ENCODE measurements around the gene TCOF1.

TCOF1 gene

GRCh38 chr5:150326707-150327106, 30.8 kb upstream of the TCOF1 start:
- no peak for DNase-seq

- DNase-seq, result no peak
These were observed 30.4 kb upstream of the TCOF1 start for GRCh38 chr5:150327139-150327538.

- DNase-seq, result no peak
These were observed 29.0 kb upstream of the TCOF1 start for GRCh38 chr5:150328515-150328914.

DNA sequence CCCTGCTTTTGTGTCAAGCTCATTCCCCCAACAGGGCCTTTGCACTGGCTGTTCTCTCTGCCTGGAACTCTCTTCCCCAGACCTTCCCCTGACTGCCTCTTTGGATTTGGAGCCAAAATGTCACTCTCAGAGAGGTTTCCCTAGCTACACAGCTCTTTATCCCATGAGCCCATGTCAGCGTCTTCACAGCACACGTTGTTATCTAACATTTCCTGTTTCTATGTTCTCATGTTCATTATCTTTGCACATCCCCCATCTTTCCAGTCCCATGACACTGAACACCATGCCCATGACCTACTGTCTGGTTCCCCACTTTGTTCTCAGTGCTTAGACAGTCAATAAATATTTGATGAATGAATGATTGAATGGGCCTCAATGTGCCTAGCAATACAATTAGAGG, 28.5 kb upstream of the TCOF1 start:
- no peak for DNase-seq

- DNase-seq, result no peak
These were observed 27.3 kb upstream of the TCOF1 start for GRCh38 chr5:150329881-150330876.

DNA sequence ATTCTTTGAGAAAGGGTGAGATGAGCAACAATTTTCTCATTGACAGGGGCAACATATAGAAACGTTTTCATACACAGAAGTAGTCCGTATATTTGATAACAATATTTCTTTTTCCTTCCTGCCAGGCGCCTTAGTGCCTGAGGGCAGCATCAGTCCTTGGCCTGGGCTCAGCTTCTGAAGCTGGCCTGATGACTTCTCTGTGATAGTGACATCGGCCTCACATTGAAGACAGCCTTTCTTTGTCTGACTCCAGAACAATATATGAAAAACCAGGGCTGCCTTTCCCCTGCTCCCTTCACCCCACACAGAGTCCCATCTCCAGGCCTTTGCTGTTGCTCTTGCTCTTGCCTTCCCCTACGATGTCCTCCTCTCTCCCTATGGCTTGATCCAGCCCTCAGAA, 24.1 kb upstream of the TCOF1 start:
- no peak for DNase-seq

GRCh38 chr5:150335778-150336177, 21.7 kb upstream of the TCOF1 start:
- no peak for DNase-seq

DNA sequence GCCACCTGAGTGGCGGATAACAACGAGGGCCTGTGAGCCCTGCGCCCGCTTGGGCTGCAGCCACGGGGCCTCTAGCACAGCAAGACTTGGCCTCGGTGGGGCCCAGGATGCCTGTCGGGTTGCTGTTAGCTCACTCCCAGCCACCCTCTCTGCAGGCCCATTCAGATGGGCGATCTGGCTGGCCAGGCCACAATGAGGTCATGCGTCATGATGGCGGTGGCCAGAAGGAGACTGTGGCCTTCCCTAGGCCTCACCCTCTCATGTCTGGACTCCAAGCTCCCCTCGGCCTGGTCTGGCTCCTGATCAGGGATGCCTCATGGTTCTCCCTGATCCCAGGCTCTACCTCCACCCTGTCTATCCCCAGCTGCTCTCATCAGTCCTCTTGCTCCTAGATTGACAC, 19.0 kb upstream of the TCOF1 start:
- DNase-seq, result no peak

DNA sequence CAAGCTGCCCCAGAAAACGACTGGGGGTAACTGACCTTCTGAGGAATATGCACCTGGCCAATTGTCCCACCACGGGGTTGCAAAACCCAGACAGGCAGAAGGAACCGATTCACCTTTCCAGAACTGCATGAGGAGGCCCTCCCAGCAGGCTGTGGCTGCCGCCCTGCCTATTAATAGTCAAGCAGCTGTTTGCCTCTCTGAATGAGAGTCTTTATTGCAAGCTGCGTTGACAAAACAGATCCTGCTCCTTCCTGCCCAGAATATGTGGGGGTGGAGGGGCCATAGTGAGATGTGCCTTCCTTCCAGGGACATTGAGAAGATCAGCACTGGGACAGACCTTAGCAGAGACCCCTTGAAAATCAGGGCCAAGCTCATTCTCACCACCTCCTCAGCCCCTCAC, 18.3 kb upstream of the TCOF1 start:
- no peak for DNase-seq

GRCh38 chr5:150339841-150340240, 17.7 kb upstream of the TCOF1 start:
- DNase-seq, result no peak

DNA sequence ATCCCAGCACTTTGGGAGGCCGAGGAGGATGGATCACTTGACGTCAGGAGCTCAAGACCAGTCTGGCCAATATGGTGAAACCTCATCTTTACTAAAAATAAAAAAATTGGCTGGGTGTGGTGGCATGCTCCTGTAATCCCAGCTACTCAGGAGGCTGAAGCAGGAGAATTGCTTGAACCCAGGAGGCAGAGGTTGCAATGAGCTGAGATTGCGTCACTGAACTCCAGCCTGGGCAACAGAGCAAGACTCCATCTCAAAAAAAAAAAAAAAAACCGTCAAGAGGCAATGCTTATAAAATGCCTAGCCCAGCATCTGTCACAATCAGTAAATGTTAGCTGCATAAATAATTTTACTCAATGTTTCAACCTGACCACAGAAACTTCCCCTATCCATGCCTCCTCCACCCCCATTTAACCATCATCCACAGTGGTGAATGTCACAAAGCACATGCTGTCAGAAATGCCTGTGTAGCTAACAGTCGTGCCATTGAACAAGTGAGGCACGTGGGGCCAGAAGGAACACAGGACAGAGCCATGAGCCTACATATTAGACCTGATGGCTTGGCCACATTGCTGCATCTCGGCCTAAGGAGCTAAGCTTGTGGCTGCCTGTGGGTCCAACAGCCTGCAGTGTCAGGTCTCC, 16.8 kb upstream of the TCOF1 start:
- no peak for DNase-seq

- DNase-seq, result no peak
These were observed 16.2 kb upstream of the TCOF1 start for GRCh38 chr5:150341331-150341730.

GRCh38 chr5:150341989-150342388, 15.5 kb upstream of the TCOF1 start:
- no peak for DNase-seq

GRCh38 chr5:150342583-150342982, 14.9 kb upstream of the TCOF1 start:
- DNase-seq, result no peak

- DNase-seq, result no peak
These were observed 13.4 kb upstream of the TCOF1 start for GRCh38 chr5:150343994-150344631.

- no peak for DNase-seq
These were observed 11.8 kb upstream of the TCOF1 start for GRCh38 chr5:150345716-150346115.

GRCh38 chr5:150346592-150346991, 10.9 kb upstream of the TCOF1 start:
- no peak for DNase-seq

DNA sequence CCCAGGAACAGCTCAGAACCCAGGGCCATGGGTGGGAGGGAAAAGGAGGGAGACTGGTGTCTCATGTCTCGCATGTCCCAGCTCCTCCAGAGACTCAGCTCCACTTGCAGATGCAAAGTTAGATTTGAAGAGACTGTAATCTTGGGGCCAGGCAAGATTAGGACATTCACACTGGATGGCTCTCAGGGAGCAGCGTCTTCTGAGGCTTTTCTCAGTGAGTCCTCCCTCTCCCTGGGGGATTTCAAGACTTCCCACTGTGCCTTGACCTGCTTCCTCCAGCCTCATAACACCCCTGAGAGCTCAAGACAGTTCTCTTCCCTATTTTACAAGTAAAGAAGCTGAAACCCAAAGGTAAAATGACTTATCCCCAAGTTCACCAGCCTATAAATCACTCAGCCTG, 10.5 kb upstream of the TCOF1 start:
- DNase-seq, result no peak

DNA sequence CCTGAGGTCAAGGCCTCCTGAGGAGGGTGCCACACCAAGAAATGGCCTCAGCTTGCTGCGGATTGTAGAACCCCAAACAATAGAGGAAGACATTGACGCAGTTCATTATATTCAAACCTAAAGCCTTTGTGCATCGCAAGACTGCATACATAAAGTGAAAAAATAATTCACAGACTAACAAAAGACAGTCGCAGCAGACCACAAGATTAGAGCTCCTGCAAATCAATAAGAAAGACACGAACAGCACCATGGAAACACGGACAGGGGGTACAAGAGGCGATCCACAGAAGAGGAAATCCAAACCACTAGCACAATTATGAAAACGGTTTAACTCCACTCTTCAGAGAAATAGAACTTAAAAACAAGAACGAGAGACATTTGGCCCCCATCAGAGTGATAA, 10.0 kb upstream of the TCOF1 start:
- no peak for DNase-seq

- DNase-seq, result no peak
These were observed 7.7 kb upstream of the TCOF1 start for GRCh38 chr5:150349681-150350275.

DNA sequence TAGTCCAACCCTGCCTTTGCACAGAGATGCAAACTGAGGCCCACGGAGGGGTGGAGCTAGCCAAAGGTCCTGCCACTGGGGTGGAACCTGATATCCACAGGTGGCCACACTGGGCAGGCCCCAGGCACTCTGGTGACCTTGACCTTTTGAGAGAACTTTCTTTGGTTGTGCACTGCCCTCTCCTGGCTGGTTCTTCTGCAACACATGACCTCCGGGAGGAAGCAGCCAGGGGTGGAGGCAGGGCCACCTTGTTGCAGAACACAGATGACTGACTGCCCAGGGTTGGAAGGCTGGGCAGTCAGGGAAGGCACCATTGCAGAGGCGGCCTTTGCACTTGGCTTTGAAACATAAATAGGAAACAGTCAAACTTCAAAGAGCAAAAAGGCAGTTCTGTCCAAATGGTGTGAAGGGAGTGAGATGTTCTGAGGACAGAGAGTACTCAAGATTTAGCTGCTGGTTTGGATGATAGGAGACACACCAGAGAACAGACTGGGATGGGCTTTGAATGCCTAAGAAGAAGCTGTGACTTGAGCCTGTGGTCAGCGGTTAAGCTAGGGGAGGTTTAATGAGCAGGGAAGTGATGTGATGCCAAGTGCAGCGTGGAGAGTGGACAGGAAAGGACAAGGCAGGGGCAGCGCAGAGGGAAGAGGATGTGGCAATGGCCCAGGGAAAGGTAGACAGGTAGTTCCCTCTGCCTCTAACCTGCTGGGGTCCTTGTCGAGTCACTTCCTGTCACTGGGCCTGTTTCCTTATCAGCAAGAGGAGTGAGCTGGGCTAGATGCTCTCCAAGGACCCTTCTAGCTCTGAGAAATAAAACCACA, 6.8 kb upstream of the TCOF1 start:
- no peak for DNase-seq

DNA sequence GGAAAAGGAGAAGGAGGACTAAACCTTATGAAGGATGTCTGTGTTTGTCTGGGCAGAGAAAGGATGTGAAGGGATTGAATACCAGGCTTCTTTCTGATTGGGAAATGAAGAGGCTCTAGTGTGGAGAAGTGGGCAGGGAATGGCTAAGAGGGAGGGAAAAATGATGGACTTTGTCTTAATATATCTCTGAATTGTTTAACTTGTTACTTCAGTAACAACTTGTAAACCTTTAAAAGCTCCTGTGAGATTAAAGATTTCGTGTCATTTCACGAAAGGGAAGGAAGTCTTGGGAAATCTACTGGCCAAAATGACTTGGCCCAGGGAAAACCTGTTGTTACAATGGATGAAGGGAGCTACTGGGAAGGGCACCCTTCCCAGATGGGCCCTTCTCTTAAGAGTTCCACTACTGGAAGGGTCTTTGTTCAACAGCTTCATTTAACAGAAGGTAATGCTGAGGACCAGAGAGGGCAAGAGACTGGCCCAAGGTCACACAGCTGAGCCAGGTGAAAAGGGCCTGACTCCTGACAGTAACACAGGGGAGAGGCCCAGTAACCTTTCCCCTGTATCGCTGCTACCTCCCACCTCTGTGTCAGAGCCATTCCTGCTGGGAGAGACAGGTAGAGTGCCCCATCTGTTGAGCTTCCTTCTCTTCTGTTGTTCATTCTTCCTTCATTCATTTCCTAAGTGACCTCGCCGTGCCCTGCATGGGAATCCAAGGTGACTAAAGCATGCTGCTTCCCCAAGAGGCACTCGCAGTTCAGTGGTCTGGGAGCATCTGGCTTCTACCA, 5.1 kb upstream of the TCOF1 start:
- DNase-seq, result no peak
